Neural cell (in vitro differentiated cells): ENCODE measurements around the gene SF3B6. TPM values are rescaled to one million over a fixed set of nuclear protein-coding genes. Genes with fewer than 3 reads are reported as not detected.

Experiments used
- H2AFZ ChIP-seq: fragments of 200-600, 300-800 bp; sonication (generic), shearing (Covaris generic); 2 replicates; pipeline ENCODE4 v1.6.0; 2014; ENCODE audit warnings: low read depth, mild to moderate bottlenecking, antibody characterized with exemption, low read length, moderate library complexity
- H3F3A ChIP-seq: fragments of 200-600 bp; shearing (Covaris generic); 2 replicates; pipeline ENCODE4 v1.6.1; 2016; ENCODE audit warnings: mild to moderate bottlenecking, moderate library complexity, mixed read lengths, antibody characterized with exemption, low read length; ENCODE audit not compliant: insufficient read depth, poor library complexity, severe bottlenecking
- H3K27ac ChIP-seq: fragments of 200-600, 300-800 bp; sonication (generic), shearing (Covaris generic); 2 replicates; pipeline ENCODE4 v1.5.1; 2014; ENCODE audit warnings: mild to moderate bottlenecking, low read length, moderate library complexity
- H3K27me3 ChIP-seq: fragments of 300-800, 200-600 bp; sonication (generic), shearing (Covaris generic); 2 replicates; pipeline ENCODE4 v1.6.0; 2014; ENCODE audit warnings: mild to moderate bottlenecking, low read depth, low read length, moderate library complexity; ENCODE audit not compliant: insufficient read depth
- H3K36me3 ChIP-seq: fragments of 300-800, 200-600 bp; sonication (generic), shearing (Covaris generic); 2 replicates; pipeline ENCODE4 v1.5.1; 2014; ENCODE audit warnings: mild to moderate bottlenecking, antibody characterized with exemption, low read length, moderate library complexity; ENCODE audit not compliant: insufficient read depth
- H3K4me2 ChIP-seq: fragments of 300-800, 200-600 bp; sonication (generic), shearing (Covaris generic); 2 replicates; pipeline ENCODE4 v1.6.0; 2014; ENCODE audit warnings: mild to moderate bottlenecking, low read length
- H3K4me3 ChIP-seq: fragments of 300-800, 200-600 bp; sonication (generic), shearing (Covaris generic); 2 replicates; pipeline ENCODE4 v1.5.1; 2014; ENCODE audit warnings: mild to moderate bottlenecking, low read length, moderate library complexity
- H3K79me2 ChIP-seq: fragments of 200-600 bp; shearing (Covaris generic); replicated peaks from 2 replicates; pipeline ENCODE4 v1.6.0; 2014; ENCODE audit warnings: mild to moderate bottlenecking, low read length, moderate library complexity; ENCODE audit not compliant: insufficient read depth
- H3K9ac ChIP-seq: fragments of 300-800, 200-600 bp; sonication (generic), shearing (Covaris generic); 2 replicates; pipeline ENCODE4 v1.6.1; 2016; ENCODE audit warnings: mild to moderate bottlenecking, low read length, mixed read lengths
- H3K9me2 ChIP-seq: fragments of 200-600 bp; shearing (Covaris generic); 2 replicates; pipeline ENCODE4 v1.6.1; 2016; ENCODE audit warnings: mild to moderate bottlenecking, low read length, mixed read lengths; ENCODE audit not compliant: insufficient read depth
- H3K9me3 ChIP-seq: fragments of 200-600, 300-800 bp; sonication (generic), shearing (Covaris generic); 2 replicates; pipeline ENCODE4 v1.6.1; 2016; ENCODE audit warnings: mild to moderate bottlenecking, mixed run types, low read length, moderate library complexity, mixed read lengths
- H4K20me1 ChIP-seq: fragments of 200-600 bp; shearing (Covaris generic); 2 replicates; pipeline ENCODE4 v1.6.1; 2016; ENCODE audit warnings: mild to moderate bottlenecking, mixed run types; ENCODE audit not compliant: insufficient read depth
- EP300 ChIP-seq: fragments of 450-650 bp; conservative IDR thresholded peaks from 2 replicates; pipeline ENCODE4 v1.6.1; 2014; ENCODE audit warnings: antibody characterized with exemption, mild to moderate bottlenecking, moderate library complexity; ENCODE audit not compliant: poor library complexity, severe bottlenecking
- EZH2 ChIP-seq: fragments of 200-600, 300-800 bp; shearing (Covaris generic), sonication (generic); IDR thresholded peaks from 2 replicates; pipeline ENCODE4 v1.6.1; 2014; ENCODE audit warnings: antibody characterized with exemption, low read length, borderline replicate concordance, mild to moderate bottlenecking; ENCODE audit not compliant: insufficient read depth, poor library complexity, severe bottlenecking
- MXI1 ChIP-seq: fragments of 450-650 bp; conservative IDR thresholded peaks from 2 replicates; pipeline ENCODE4 v1.6.1; 2014; ENCODE audit warnings: antibody characterized with exemption, mild to moderate bottlenecking; ENCODE audit not compliant: poor library complexity, severe bottlenecking
- POLR2AphosphoS5 ChIP-seq: IDR thresholded peaks from 2 replicates; pipeline ENCODE4 v1.6.1; 2012
- RAD21 ChIP-seq: fragments of 450-650 bp; conservative IDR thresholded peaks from 2 replicates; pipeline ENCODE4 v1.6.1; 2014; ENCODE audit warnings: antibody characterized with exemption, mild to moderate bottlenecking, moderate library complexity
- SMC3 ChIP-seq: fragments of 450-650 bp; conservative IDR thresholded peaks from 2 replicates; pipeline ENCODE4 v1.6.1; 2014; ENCODE audit warnings: antibody characterized with exemption, mild to moderate bottlenecking, moderate library complexity; ENCODE audit not compliant: poor library complexity
- TAF1 ChIP-seq: IDR thresholded peaks from 2 replicates; pipeline ENCODE4 v1.6.1; 2012; ENCODE audit warnings: low read depth
- polyA plus RNA-seq: library from polyadenylated mRNA; depleted of rRNA; stranded (reverse); fragments of >200 nt; gene quantifications from 2 replicates; pipeline ENCODE4 v1.2.3, GENCODE V29; 2014
- TF ChIP-seq, protein P1 (sequence below): fragments of 450-650 bp; IDR thresholded peaks from 2 replicates; pipeline ENCODE4 v1.5.1; 2014; ENCODE audit warnings: antibody characterized with exemption, mild to moderate bottlenecking, moderate library complexity; ENCODE audit not compliant: poor library complexity, severe bottlenecking
- TF ChIP-seq, protein P2 (sequence below): IDR thresholded peaks from 2 replicates; pipeline ENCODE4 v1.6.1; 2012; ENCODE audit warnings: borderline replicate concordance

Gene SF3B6
- polyA plus RNA-seq, 1 donor from 2014 or later, result 442 TPM

DNA sequence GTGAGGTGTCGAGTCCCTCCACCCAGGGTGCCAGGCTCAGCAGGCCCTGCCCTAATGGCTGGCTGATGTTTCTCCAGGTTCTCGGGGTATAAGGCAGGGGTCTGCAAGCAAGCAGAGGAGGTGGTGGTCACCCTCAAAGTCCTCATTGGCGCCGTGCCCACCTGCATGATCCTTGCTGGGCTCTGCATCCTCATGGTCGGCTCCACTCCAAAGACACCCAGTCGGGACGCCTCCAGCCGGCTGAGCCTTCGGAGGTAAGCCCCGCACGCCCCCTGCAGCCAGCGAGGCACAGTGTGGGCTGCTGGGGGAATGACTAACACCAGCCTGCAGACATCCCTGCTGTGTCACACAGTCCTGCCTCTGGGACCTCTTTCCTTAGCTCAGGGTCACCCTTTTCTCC is 52.1 kb downstream of the SF3B6 start:
- no peaks in the 10 kb centered on the region for H3K9me2 ChIP-seq
- H3F3A ChIP-seq, result no peaks in the 10 kb centered on the region
- no peaks in the 10 kb centered on the region for H3K36me3 ChIP-seq
- no peaks in the 10 kb centered on the region for H4K20me1 ChIP-seq
- TF ChIP-seq, protein P1, sequence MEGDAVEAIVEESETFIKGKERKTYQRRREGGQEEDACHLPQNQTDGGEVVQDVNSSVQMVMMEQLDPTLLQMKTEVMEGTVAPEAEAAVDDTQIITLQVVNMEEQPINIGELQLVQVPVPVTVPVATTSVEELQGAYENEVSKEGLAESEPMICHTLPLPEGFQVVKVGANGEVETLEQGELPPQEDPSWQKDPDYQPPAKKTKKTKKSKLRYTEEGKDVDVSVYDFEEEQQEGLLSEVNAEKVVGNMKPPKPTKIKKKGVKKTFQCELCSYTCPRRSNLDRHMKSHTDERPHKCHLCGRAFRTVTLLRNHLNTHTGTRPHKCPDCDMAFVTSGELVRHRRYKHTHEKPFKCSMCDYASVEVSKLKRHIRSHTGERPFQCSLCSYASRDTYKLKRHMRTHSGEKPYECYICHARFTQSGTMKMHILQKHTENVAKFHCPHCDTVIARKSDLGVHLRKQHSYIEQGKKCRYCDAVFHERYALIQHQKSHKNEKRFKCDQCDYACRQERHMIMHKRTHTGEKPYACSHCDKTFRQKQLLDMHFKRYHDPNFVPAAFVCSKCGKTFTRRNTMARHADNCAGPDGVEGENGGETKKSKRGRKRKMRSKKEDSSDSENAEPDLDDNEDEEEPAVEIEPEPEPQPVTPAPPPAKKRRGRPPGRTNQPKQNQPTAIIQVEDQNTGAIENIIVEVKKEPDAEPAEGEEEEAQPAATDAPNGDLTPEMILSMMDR, result no peak
- TF ChIP-seq, protein P2, sequence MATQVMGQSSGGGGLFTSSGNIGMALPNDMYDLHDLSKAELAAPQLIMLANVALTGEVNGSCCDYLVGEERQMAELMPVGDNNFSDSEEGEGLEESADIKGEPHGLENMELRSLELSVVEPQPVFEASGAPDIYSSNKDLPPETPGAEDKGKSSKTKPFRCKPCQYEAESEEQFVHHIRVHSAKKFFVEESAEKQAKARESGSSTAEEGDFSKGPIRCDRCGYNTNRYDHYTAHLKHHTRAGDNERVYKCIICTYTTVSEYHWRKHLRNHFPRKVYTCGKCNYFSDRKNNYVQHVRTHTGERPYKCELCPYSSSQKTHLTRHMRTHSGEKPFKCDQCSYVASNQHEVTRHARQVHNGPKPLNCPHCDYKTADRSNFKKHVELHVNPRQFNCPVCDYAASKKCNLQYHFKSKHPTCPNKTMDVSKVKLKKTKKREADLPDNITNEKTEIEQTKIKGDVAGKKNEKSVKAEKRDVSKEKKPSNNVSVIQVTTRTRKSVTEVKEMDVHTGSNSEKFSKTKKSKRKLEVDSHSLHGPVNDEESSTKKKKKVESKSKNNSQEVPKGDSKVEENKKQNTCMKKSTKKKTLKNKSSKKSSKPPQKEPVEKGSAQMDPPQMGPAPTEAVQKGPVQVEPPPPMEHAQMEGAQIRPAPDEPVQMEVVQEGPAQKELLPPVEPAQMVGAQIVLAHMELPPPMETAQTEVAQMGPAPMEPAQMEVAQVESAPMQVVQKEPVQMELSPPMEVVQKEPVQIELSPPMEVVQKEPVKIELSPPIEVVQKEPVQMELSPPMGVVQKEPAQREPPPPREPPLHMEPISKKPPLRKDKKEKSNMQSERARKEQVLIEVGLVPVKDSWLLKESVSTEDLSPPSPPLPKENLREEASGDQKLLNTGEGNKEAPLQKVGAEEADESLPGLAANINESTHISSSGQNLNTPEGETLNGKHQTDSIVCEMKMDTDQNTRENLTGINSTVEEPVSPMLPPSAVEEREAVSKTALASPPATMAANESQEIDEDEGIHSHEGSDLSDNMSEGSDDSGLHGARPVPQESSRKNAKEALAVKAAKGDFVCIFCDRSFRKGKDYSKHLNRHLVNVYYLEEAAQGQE, result no peak
- TF ChIP-seq TAF1, result no peak
- TF ChIP-seq MXI1, result no peak
- no peak for TF ChIP-seq RAD21
- no peak for TF ChIP-seq EP300
- TF ChIP-seq POLR2AphosphoS5, result no peak
- TF ChIP-seq SMC3, result no peak
- TF ChIP-seq EZH2, result no peak
- H3K27ac ChIP-seq, result no peak overlapping the region
- H3K27me3 ChIP-seq, result no peaks in the 10 kb centered on the region
- H2AFZ ChIP-seq, result no peak overlapping the region
- no peak overlapping the region for H3K4me2 ChIP-seq
- no peak overlapping the region for H3K9ac ChIP-seq
- H3K9me3 ChIP-seq, result no peaks in the 10 kb centered on the region
- no peaks in the 10 kb centered on the region for H3K79me2 ChIP-seq
- no peak overlapping the region for H3K4me3 ChIP-seq

DNA sequence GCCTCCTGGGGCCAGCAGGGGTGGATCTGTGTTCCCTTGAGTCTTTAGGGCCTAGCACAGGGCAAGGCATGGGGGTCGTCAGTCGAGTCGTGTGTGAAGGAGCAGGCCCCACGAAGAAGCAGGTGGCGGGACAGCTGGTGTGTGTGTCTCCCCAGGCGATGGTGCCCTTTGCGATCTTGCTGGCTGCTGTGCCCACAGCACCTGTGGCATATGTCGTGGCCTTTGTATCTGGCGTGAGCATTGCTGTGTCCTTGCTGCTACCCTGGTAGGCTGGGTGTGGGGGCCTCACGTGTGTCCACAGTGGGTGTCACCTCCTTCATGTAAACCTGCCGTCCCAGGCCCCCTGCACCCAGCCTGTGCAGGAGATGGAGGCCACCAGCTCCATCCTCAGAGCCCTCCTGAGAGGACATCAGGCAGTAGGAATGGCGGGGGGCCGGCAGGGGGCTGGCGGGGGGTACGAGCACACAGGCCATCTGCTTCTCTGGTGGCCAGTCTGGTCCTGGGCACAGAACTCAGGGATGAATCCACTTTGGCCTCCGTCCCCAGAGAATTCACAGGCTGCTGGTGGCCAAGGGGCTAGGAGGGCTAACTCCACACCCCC is 53.1 kb downstream of the SF3B6 start:
- H3K27me3 ChIP-seq, result no peaks in the 10 kb centered on the region
- H2AFZ ChIP-seq, result no peak overlapping the region
- TF ChIP-seq, protein P2, result no peak
- TF ChIP-seq SMC3 (no peak), RAD21 (no peak), EZH2 (no peak), EP300 (no peak), POLR2AphosphoS5 (no peak), MXI1 (no peak), TAF1 (no peak)
- TF ChIP-seq, protein P1, result no peak
- no peak overlapping the region for H3K4me2 ChIP-seq
- no peak overlapping the region for H3K9ac ChIP-seq
- no peak overlapping the region for H3K27ac ChIP-seq
- H3K79me2 ChIP-seq, result no peaks in the 10 kb centered on the region
- no peaks in the 10 kb centered on the region for H4K20me1 ChIP-seq
- no peaks in the 10 kb centered on the region for H3K9me3 ChIP-seq
- H3K9me2 ChIP-seq, result no peaks in the 10 kb centered on the region
- H3K4me3 ChIP-seq, result no peak overlapping the region
- H3F3A ChIP-seq, result no peaks in the 10 kb centered on the region
- no peaks in the 10 kb centered on the region for H3K36me3 ChIP-seq
